Measurements from ENCODE around the gene CDCP2. TPM values are rescaled to one million over a fixed set of nuclear protein-coding genes. Genes with fewer than 3 reads are reported as not detected.

CDCP2 gene
- under 1 TPM in 1 of 2 experiments, not detected in 1; 0.16 TPM for total RNA-seq
- not detected for polyA plus RNA-seq
- 0 to 0.37 (median 0) reads per million in 6 experiments for total RNA-seq

- H3K27ac Mint-ChIP-seq, result peak within 1 kb of the TSS in 1 of 10 donors; percentile 7
- H3K9me3 Mint-ChIP-seq, result no peaks in the 10 kb centered on the region
- ATAC-seq, result no peak
- H3K36me3 Mint-ChIP-seq, result no peaks in the 10 kb centered on the region
- H3K4me1 Mint-ChIP-seq, result peaks cover 0 to 2% (median 0%) of the 10 kb centered on the region in 4 donors
- no peaks in the 10 kb centered on the region for H3K27me3 Mint-ChIP-seq
- DNase-seq, result no peak
- POLR2A ChIA-PET, result no interaction called here
- H3K4me3 Mint-ChIP-seq, result no peak within 1 kb of the TSS
Measured at GRCh38 chr1:54152696-54153095, at the start of gene CDCP2. CDCP2 (minus strand) TSS chr1:54153000; CDS start chr1:54152922, 78 bp downstream.

DNA sequence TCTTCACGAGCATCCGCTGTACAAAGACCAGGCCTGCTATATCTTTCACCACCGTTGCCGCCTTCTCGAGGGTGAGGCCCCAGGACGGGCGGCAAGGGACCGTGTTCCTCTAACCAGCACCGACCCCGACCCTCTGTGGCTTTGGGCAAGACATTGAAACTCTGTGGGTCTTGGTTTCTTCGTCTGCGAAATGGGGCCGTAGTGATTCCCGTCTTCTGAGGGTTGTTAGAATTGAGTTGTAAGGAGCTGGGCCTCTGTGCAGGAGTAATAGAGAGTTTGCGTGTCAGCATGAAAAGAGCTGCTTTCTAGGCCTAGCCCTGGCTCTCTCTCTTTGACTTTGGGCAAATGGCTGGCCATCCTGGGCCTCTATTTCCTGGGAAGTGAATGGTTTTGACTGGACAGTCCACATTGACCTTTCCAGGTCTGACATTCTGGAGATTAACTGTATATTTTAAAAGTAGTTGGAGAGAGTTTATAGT, 47.8 kb upstream of the CDCP2 start:
- Mint-ChIP-seq H3K4me1 (peaks cover 18 to 44% (median 38%) of the 10 kb centered on the region in 4 donors), H3K36me3 (peaks cover 0 to 34% (median 11%) of the 10 kb centered on the region in 3 donors), H3K27me3 (no peaks in the 10 kb centered on the region), H3K4me3 (peak overlapping the region; percentile 88 to 97 (median 93)), H3K27ac (peak overlapping the region; percentile 83 to 94 (median 92)), H3K9me3 (no peaks in the 10 kb centered on the region)
- POLR2A ChIA-PET, result interaction anchor here (0.9 to 1.4 kb wide), 6 partner anchors 11 to 289 kb away, joined by 3 to 8 read pairs (median 4); partner anchors contain the start of genes IFT25 and SSBP3
- DNase-seq (no peak), ATAC-seq (no peak)

GRCh38 chr1:54199765-54200518, 47.1 kb upstream of the CDCP2 start, which contains the start of the genes CYB5RL and MRPL37:
CYB5RL (minus strand) TSS chr1:54200030; CDS start chr1:54195616, 4,414 bp downstream.
MRPL37 (plus strand) TSS chr1:54200167; CDS start chr1:54200244, 77 bp downstream.
- peak within 1 kb of the TSS; percentile 88 to 97 (median 93) for H3K4me3 Mint-ChIP-seq
- peaks cover 15 to 41% (median 38%) of the 10 kb centered on the region in 4 donors for H3K4me1 Mint-ChIP-seq
- peaks cover 0 to 34% (median 6%) of the 10 kb centered on the region in 3 donors for H3K36me3 Mint-ChIP-seq
- H3K9me3 Mint-ChIP-seq, result no peaks in the 10 kb centered on the region
- no peaks in the 10 kb centered on the region for H3K27me3 Mint-ChIP-seq
- POLR2A ChIA-PET, result interaction anchor here (0.8 to 1.4 kb wide), 9 partner anchors 10 to 289 kb away, joined by 3 to 8 read pairs (median 3); partner anchors contain the start of genes IFT25 and SSBP3
- peak within 1 kb of the TSS; percentile 83 to 94 (median 92) for H3K27ac Mint-ChIP-seq
- ATAC-seq (peak; percentile 98), DNase-seq (peak; percentile 78 to 95 (median 88))

DNA sequence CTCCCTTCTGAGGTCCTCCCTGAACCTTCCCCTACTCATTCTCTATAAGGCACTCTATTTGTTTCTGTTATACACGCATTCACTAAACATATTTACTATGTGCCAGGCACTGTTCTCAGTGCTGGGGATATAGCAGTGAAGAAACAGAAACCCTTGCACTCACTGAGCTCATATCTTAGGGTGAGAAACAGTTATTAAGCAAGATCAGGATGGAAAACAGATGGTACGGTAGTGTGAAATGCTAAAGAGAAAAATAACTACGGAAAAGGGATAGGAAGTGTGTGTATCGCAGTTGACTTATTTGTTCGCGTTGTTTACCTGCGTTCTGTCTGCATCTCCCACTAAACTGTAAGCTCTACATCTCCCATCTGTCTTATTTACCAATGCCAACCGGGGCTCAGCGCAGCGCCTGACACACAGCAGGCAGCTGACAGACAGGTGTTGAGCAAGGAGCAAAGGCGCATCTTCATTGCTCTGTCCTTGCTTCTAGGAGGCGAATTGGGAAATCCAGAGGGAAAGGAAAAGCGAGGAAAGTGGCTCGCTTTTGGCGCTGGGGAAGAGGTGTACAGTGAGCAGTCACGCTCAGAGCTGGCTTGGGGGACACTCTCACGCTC, 46.5 kb upstream of the CDCP2 start:
- DNase-seq (peak in 1 of 10 donors; percentile 11), ATAC-seq (no peak)
- Mint-ChIP-seq H3K27ac (peak overlapping the region; percentile 83 to 94 (median 92)), H3K36me3 (peaks cover 0 to 34% (median 5%) of the 10 kb centered on the region in 3 donors), H3K4me3 (peak overlapping the region; percentile 88 to 97 (median 93)), H3K27me3 (no peaks in the 10 kb centered on the region), H3K4me1 (peaks cover 15 to 41% (median 38%) of the 10 kb centered on the region in 4 donors), H3K9me3 (no peaks in the 10 kb centered on the region)
- POLR2A ChIA-PET, result interaction anchor here (0.8 to 1.4 kb wide), 7 partner anchors 11 to 290 kb away, joined by 3 to 8 read pairs (median 3); partner anchors contain the start of genes IFT25 and SSBP3

DNA sequence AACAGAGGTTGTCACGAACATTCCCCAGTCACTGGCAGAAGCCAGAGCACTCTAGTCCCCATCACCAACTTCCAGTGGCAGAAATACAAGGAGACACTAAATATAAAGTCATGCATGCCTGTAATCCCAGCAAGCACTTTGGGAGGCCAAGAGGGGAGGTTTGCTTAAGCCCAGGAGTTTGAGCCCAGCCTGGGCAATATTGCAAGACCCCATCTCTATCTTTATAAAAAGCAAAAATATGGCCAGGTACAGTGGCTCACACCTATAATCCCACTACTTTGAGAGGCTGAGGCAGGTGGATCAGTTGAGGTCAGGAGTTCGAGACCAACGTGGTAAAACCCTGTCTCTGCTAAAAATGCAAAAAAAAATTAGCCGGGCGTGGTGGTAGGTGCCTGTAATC, 40.7 kb upstream of the CDCP2 start:
- DNase-seq (no peak), ATAC-seq (no peak)
- no peak overlapping the region for H3K4me3 Mint-ChIP-seq
- peak overlapping the region in 1 of 10 donors; percentile 86 for H3K27ac Mint-ChIP-seq
- POLR2A ChIA-PET, result no interaction called here
- H3K4me1 Mint-ChIP-seq, result peaks cover 0 to 3% (median under 1%) of the 10 kb centered on the region in 4 donors
- H3K9me3 Mint-ChIP-seq, result no peaks in the 10 kb centered on the region
- peaks cover 4 to 54% (median 5%) of the 10 kb centered on the region in 3 donors for H3K36me3 Mint-ChIP-seq
- no peaks in the 10 kb centered on the region for H3K27me3 Mint-ChIP-seq

GRCh38 chr1:54191525-54191924, 38.7 kb upstream of the CDCP2 start:
- Mint-ChIP-seq H3K27ac (no peak overlapping the region), H3K27me3 (no peaks in the 10 kb centered on the region), H3K36me3 (peaks cover 4 to 69% (median 11%) of the 10 kb centered on the region in 3 donors), H3K9me3 (no peaks in the 10 kb centered on the region), H3K4me1 (no peaks in the 10 kb centered on the region), H3K4me3 (no peak overlapping the region)
- ATAC-seq (no peak), DNase-seq (no peak)
- POLR2A ChIA-PET, result no interaction called here

- DNase-seq, result no peak
- POLR2A ChIA-PET, result no interaction called here
- Mint-ChIP-seq H3K4me1 (no peaks in the 10 kb centered on the region), H3K27me3 (no peaks in the 10 kb centered on the region), H3K9me3 (no peaks in the 10 kb centered on the region), H3K36me3 (peaks cover 4 to 73% (median 16%) of the 10 kb centered on the region in 3 donors), H3K27ac (no peak overlapping the region), H3K4me3 (no peak overlapping the region)
- ATAC-seq, result no peak
Measured at GRCh38 chr1:54190526-54190925, 37.7 kb upstream of the CDCP2 start.

- no peak overlapping the region for H3K27ac Mint-ChIP-seq
- H3K27me3 Mint-ChIP-seq, result no peaks in the 10 kb centered on the region
- DNase-seq (no peak), ATAC-seq (no peak)
- POLR2A ChIA-PET, result no interaction called here
- no peaks in the 10 kb centered on the region for H3K4me1 Mint-ChIP-seq
- H3K9me3 Mint-ChIP-seq, result no peaks in the 10 kb centered on the region
- peaks cover 4 to 63% (median 16%) of the 10 kb centered on the region in 3 donors for H3K36me3 Mint-ChIP-seq
- no peak overlapping the region for H3K4me3 Mint-ChIP-seq
Measured at GRCh38 chr1:54188291-54188690, 35.5 kb upstream of the CDCP2 start.

- Mint-ChIP-seq H3K4me1 (no peaks in the 10 kb centered on the region), H3K9me3 (no peaks in the 10 kb centered on the region), H3K36me3 (peaks cover 0 to 50% (median 16%) of the 10 kb centered on the region in 3 donors), H3K27ac (no peak overlapping the region), H3K27me3 (no peaks in the 10 kb centered on the region), H3K4me3 (no peak overlapping the region)
- ATAC-seq (no peak), DNase-seq (no peak)
- POLR2A ChIA-PET, result no interaction called here
Measured at GRCh38 chr1:54186056-54186455, 33.3 kb upstream of the CDCP2 start.

DNA sequence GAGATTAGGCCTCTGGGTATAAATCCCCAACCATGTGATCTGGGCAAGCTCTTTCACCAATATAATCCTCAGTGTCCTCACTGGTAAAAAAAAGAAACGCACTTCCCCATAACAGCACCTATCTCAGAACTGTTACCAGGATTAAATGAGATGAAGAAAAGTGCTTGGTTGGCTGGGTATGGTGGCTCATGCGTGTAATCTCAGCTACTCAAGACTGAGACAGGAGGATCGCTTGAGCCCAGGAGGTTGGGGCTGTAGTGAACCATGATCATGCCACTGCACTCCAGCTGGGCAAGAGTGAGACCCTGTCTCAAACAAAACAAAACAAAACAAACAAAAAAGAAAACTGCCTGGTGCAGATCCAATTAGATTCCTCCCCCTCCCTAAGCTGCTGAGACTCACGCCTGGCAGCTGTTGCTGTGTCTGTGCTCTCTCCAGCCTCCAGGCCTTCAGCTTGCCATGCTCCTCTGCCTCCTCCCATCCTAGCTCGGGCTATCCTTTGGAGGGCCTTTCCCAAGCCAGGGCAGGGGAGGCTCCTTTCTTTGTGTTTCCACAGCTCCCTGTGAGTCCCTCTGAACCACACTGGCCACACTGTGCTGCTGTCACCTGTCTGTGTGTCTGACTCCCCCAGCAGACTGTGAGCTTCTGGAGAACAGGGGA, 28.0 kb upstream of the CDCP2 start:
- H3K27me3 Mint-ChIP-seq, result no peaks in the 10 kb centered on the region
- H3K4me3 Mint-ChIP-seq, result no peak overlapping the region
- no peaks in the 10 kb centered on the region for H3K4me1 Mint-ChIP-seq
- no peak for DNase-seq
- no peak overlapping the region for H3K27ac Mint-ChIP-seq
- ATAC-seq, result no peak
- POLR2A ChIA-PET, result no interaction called here
- no peaks in the 10 kb centered on the region for H3K9me3 Mint-ChIP-seq
- H3K36me3 Mint-ChIP-seq, result peaks cover 0 to 37% (median 5%) of the 10 kb centered on the region in 3 donors

- H3K4me3 Mint-ChIP-seq, result no peak overlapping the region
- H3K27me3 Mint-ChIP-seq, result no peaks in the 10 kb centered on the region
- H3K36me3 Mint-ChIP-seq, result peaks cover 0 to 28% (median 2%) of the 10 kb centered on the region in 3 donors
- no peaks in the 10 kb centered on the region for H3K4me1 Mint-ChIP-seq
- no peak overlapping the region for H3K27ac Mint-ChIP-seq
- ATAC-seq, result no peak
- POLR2A ChIA-PET, result no interaction called here
- H3K9me3 Mint-ChIP-seq, result no peaks in the 10 kb centered on the region
- DNase-seq, result no peak
Measured at GRCh38 chr1:54178296-54179070, 25.7 kb upstream of the CDCP2 start.

GRCh38 chr1:54177726-54178125, 24.9 kb upstream of the CDCP2 start:
- Mint-ChIP-seq H3K4me3 (no peak overlapping the region), H3K27ac (no peak overlapping the region), H3K9me3 (no peaks in the 10 kb centered on the region), H3K27me3 (no peaks in the 10 kb centered on the region), H3K36me3 (peaks cover 0 to 24% (median 2%) of the 10 kb centered on the region in 3 donors), H3K4me1 (no peaks in the 10 kb centered on the region)
- POLR2A ChIA-PET, result no interaction called here
- ATAC-seq (no peak), DNase-seq (no peak)
